ENCODE data around the gene MMP2. TPM values are rescaled to one million over a fixed set of nuclear protein-coding genes. Genes with fewer than 3 reads are reported as not detected.
A peak's percentile ranks its signal among the peaks of the same experiment; 100 is the strongest.

Gene MMP2
- total and polyA plus RNA-seq, 2 of the 8 experiments (the other 6 are each of a cell fraction or from before 2014, with no cell fraction given), result 33.6 to 58.2 TPM

DNA sequence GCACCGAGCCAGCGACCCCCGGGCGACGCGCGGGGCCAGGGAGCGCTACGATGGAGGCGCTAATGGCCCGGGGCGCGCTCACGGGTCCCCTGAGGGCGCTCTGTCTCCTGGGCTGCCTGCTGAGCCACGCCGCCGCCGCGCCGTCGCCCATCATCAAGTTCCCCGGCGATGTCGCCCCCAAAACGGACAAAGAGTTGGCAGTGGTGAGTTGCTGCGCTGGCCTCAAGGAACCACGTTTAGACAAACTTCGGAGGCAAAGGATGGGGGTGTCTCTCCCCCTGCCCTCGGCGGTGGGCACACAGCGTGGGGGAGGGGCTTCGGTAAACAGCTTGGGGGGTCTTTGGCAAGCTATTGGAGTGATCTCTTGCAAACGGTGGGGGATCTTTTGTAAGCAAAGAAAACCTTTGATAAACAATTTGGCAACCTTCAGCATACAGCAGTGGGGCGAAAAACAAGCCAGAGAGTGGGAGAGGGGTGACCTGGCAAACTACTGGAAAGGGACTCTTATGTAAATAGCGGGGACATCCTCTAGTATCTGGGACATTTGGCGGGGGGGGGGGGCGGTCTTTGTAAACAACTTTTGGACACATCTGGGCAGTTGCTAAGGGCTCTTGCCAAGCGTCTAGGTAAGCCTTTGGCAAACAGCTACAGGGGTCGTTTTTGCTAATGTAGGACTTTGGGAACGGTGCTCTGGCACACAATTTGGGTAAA lies 587 bp downstream of the MMP2 start (continued):
- TF ChIP-seq, protein P1, sequence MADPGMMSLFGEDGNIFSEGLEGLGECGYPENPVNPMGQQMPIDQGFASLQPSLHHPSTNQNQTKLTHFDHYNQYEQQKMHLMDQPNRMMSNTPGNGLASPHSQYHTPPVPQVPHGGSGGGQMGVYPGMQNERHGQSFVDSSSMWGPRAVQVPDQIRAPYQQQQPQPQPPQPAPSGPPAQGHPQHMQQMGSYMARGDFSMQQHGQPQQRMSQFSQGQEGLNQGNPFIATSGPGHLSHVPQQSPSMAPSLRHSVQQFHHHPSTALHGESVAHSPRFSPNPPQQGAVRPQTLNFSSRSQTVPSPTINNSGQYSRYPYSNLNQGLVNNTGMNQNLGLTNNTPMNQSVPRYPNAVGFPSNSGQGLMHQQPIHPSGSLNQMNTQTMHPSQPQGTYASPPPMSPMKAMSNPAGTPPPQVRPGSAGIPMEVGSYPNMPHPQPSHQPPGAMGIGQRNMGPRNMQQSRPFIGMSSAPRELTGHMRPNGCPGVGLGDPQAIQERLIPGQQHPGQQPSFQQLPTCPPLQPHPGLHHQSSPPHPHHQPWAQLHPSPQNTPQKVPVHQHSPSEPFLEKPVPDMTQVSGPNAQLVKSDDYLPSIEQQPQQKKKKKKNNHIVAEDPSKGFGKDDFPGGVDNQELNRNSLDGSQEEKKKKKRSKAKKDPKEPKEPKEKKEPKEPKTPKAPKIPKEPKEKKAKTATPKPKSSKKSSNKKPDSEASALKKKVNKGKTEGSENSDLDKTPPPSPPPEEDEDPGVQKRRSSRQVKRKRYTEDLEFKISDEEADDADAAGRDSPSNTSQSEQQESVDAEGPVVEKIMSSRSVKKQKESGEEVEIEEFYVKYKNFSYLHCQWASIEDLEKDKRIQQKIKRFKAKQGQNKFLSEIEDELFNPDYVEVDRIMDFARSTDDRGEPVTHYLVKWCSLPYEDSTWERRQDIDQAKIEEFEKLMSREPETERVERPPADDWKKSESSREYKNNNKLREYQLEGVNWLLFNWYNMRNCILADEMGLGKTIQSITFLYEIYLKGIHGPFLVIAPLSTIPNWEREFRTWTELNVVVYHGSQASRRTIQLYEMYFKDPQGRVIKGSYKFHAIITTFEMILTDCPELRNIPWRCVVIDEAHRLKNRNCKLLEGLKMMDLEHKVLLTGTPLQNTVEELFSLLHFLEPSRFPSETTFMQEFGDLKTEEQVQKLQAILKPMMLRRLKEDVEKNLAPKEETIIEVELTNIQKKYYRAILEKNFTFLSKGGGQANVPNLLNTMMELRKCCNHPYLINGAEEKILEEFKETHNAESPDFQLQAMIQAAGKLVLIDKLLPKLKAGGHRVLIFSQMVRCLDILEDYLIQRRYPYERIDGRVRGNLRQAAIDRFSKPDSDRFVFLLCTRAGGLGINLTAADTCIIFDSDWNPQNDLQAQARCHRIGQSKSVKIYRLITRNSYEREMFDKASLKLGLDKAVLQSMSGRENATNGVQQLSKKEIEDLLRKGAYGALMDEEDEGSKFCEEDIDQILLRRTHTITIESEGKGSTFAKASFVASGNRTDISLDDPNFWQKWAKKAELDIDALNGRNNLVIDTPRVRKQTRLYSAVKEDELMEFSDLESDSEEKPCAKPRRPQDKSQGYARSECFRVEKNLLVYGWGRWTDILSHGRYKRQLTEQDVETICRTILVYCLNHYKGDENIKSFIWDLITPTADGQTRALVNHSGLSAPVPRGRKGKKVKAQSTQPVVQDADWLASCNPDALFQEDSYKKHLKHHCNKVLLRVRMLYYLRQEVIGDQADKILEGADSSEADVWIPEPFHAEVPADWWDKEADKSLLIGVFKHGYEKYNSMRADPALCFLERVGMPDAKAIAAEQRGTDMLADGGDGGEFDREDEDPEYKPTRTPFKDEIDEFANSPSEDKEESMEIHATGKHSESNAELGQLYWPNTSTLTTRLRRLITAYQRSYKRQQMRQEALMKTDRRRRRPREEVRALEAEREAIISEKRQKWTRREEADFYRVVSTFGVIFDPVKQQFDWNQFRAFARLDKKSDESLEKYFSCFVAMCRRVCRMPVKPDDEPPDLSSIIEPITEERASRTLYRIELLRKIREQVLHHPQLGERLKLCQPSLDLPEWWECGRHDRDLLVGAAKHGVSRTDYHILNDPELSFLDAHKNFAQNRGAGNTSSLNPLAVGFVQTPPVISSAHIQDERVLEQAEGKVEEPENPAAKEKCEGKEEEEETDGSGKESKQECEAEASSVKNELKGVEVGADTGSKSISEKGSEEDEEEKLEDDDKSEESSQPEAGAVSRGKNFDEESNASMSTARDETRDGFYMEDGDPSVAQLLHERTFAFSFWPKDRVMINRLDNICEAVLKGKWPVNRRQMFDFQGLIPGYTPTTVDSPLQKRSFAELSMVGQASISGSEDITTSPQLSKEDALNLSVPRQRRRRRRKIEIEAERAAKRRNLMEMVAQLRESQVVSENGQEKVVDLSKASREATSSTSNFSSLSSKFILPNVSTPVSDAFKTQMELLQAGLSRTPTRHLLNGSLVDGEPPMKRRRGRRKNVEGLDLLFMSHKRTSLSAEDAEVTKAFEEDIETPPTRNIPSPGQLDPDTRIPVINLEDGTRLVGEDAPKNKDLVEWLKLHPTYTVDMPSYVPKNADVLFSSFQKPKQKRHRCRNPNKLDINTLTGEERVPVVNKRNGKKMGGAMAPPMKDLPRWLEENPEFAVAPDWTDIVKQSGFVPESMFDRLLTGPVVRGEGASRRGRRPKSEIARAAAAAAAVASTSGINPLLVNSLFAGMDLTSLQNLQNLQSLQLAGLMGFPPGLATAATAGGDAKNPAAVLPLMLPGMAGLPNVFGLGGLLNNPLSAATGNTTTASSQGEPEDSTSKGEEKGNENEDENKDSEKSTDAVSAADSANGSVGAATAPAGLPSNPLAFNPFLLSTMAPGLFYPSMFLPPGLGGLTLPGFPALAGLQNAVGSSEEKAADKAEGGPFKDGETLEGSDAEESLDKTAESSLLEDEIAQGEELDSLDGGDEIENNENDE (IDR thresholded peaks at IDR 0.05; ENCODE audit: insufficient replicate concordance, low read length), result no peak
- TF ChIP-seq EZH2 (IDR thresholded peaks at IDR 0.05; ENCODE audit: low read depth, low read length, severe bottlenecking) (peak; percentile 28), KDM4A (IDR thresholded peaks at IDR 0.05; ENCODE audit: low read depth, low read length, severe bottlenecking) (peak; percentile 71), RFX5 (IDR thresholded peaks at IDR 0.05; ENCODE audit: borderline replicate concordance, low read depth, low read length) (no peak), ZNF274 (IDR thresholded peaks at IDR 0.05; ENCODE audit: borderline replicate concordance, extremely low read depth, low read length) (no peak), SAP30 (IDR thresholded peaks at IDR 0.05; ENCODE audit: insufficient read depth, insufficient replicate concordance, low read length) (no peak), SP1 (IDR thresholded peaks at IDR 0.05; ENCODE audit: low read depth, low read length) (0 out of 2 replicates have a peak, but pooled peaks have one; percentile 28), EP300 (IDR thresholded peaks at IDR 0.05; ENCODE audit: borderline replicate concordance in 1 of 2, low read depth in 2 of 2, low read length in 2 of 2) (no peak), CHD1 (IDR thresholded peaks at IDR 0.05; ENCODE audit: low read depth, low read length) (no peak)
